HG03457 (cell line): ENCODE results near the gene PHLDA3.
"Not testable (repeated sequence)": the region's sequence is repeated elsewhere in the genome, so short reads cannot be mapped to it uniquely, and the experiment has no call there.

Source experiments
- ATAC-seq: cut with Tn5 transposase; IDR thresholded peaks from one replicate; pipeline ENCODE4 v1.9.1; 2021; ENCODE audit warnings: moderate number of reproducible peaks; ENCODE audit not compliant: unreplicated experiment

PHLDA3 gene

GRCh38 chr1:201504179-201504631, 35.2 kb upstream of the PHLDA3 start:
- ATAC-seq, result no peak

- ATAC-seq, result no peak
Measured at GRCh38 chr1:201503397-201504176, 34.6 kb upstream of the PHLDA3 start.

GRCh38 chr1:201502511-201502857, 33.5 kb upstream of the PHLDA3 start:
- ATAC-seq, result no peak

GRCh38 chr1:201501812-201502510, 33.0 kb upstream of the PHLDA3 start:
- no peak for ATAC-seq

GRCh38 chr1:201501144-201501543, 32.2 kb upstream of the PHLDA3 start:
- ATAC-seq, result no peak

GRCh38 chr1:201500670-201501120, 31.7 kb upstream of the PHLDA3 start:
- ATAC-seq, result no peak

GRCh38 chr1:201499795-201500669, 31.0 kb upstream of the PHLDA3 start:
- no peak for ATAC-seq

- ATAC-seq, result no peak
Measured at GRCh38 chr1:201499191-201499590, 30.2 kb upstream of the PHLDA3 start.

- ATAC-seq, result no peak
Measured at GRCh38 chr1:201498621-201499020, 29.6 kb upstream of the PHLDA3 start.

- ATAC-seq, result no peak
Measured at GRCh38 chr1:201497935-201498509, 29.0 kb upstream of the PHLDA3 start.

- no peak for ATAC-seq
Measured at GRCh38 chr1:201496296-201496690, 27.3 kb upstream of the PHLDA3 start.

GRCh38 chr1:201495551-201496295, 26.7 kb upstream of the PHLDA3 start:
- no peak for ATAC-seq

GRCh38 chr1:201493757-201494617, 25.0 kb upstream of the PHLDA3 start:
- no peak for ATAC-seq

GRCh38 chr1:201493026-201493656, 24.2 kb upstream of the PHLDA3 start:
- ATAC-seq, result not testable (repeated sequence)

- no peak for ATAC-seq
Measured at GRCh38 chr1:201491896-201492511, 23.0 kb upstream of the PHLDA3 start.

GRCh38 chr1:201490708-201491131, 21.7 kb upstream of the PHLDA3 start:
- ATAC-seq, result no peak

GRCh38 chr1:201489643-201490261, 20.8 kb upstream of the PHLDA3 start:
- no peak for ATAC-seq
